ENCODE results near the gene SPN.
"Not testable (repeated sequence)": the region's sequence is repeated elsewhere in the genome, so short reads cannot be mapped to it uniquely, and the experiment has no call there.

Gene SPN

GRCh38 chr16:29638751-29639150 is 24.3 kb upstream of the SPN start:
- H3K4me1 ChIP-seq (ENCODE audit: insufficient read depth, low read length); H3K9ac ChIP-seq (ENCODE audit: low read depth, low read length); H3K9me3 ChIP-seq (ENCODE audit: control insufficient read depth, insufficient read depth, low read length); H3K36me3 ChIP-seq (ENCODE audit: insufficient read depth, low read length): not testable (repeated sequence)

- Histone ChIP-seq H3K9me3 (ENCODE audit: control insufficient read depth, insufficient read depth, low read length) (no peaks in the 10 kb centered on the region), H3K36me3 (ENCODE audit: insufficient read depth, low read length) (no peaks in the 10 kb centered on the region), H3K4me1 (ENCODE audit: insufficient read depth, low read length) (no peaks in the 10 kb centered on the region), H3K9ac (ENCODE audit: low read depth, low read length) (no peak overlapping the region)
Observed at GRCh38 chr16:29641561-29641960, 21.5 kb upstream of the SPN start.

- no peaks in the 10 kb centered on the region for H3K9me3 ChIP-seq (ENCODE audit: control insufficient read depth, insufficient read depth, low read length)
- H3K4me1 ChIP-seq (ENCODE audit: insufficient read depth, low read length), result no peaks in the 10 kb centered on the region
- no peaks in the 10 kb centered on the region for H3K36me3 ChIP-seq (ENCODE audit: insufficient read depth, low read length)
- H3K9ac ChIP-seq (ENCODE audit: low read depth, low read length), result no peak overlapping the region
Observed at GRCh38 chr16:29643596-29643995, 19.5 kb upstream of the SPN start.

- Histone ChIP-seq H3K9ac (ENCODE audit: low read depth, low read length) (no peak overlapping the region), H3K9me3 (ENCODE audit: control insufficient read depth, insufficient read depth, low read length) (no peaks in the 10 kb centered on the region), H3K4me1 (ENCODE audit: insufficient read depth, low read length) (peaks cover 1% of the 10 kb centered on the region; the same call in 1 of the 2 replicates), H3K36me3 (ENCODE audit: insufficient read depth, low read length) (no peaks in the 10 kb centered on the region)
Observed at GRCh38 chr16:29644338-29644857, 18.6 kb upstream of the SPN start.

GRCh38 chr16:29644973-29645693 is 17.9 kb upstream of the SPN start:
- H3K9me3 ChIP-seq (ENCODE audit: control insufficient read depth, insufficient read depth, low read length), result no peaks in the 10 kb centered on the region
- peaks cover 7% of the 10 kb centered on the region; the same call in 1 of the 2 replicates for H3K4me1 ChIP-seq (ENCODE audit: insufficient read depth, low read length)
- H3K36me3 ChIP-seq (ENCODE audit: insufficient read depth, low read length), result no peaks in the 10 kb centered on the region
- no peak overlapping the region for H3K9ac ChIP-seq (ENCODE audit: low read depth, low read length)

- Histone ChIP-seq H3K4me1 (ENCODE audit: insufficient read depth, low read length) (peaks cover 7% of the 10 kb centered on the region; the same call in 1 of the 2 replicates), H3K9ac (ENCODE audit: low read depth, low read length) (no peak overlapping the region), H3K9me3 (ENCODE audit: control insufficient read depth, insufficient read depth, low read length) (no peaks in the 10 kb centered on the region), H3K36me3 (ENCODE audit: insufficient read depth, low read length) (no peaks in the 10 kb centered on the region)
Observed at GRCh38 chr16:29645694-29646187, 17.3 kb upstream of the SPN start.

GRCh38 chr16:29646947-29647346 is 16.1 kb upstream of the SPN start:
- Histone ChIP-seq H3K36me3 (ENCODE audit: insufficient read depth, low read length) (no peaks in the 10 kb centered on the region), H3K4me1 (ENCODE audit: insufficient read depth, low read length) (peaks cover 7% of the 10 kb centered on the region; the same call in 1 of the 2 replicates), H3K9me3 (ENCODE audit: control insufficient read depth, insufficient read depth, low read length) (no peaks in the 10 kb centered on the region), H3K9ac (ENCODE audit: low read depth, low read length) (no peak overlapping the region)

- Histone ChIP-seq H3K9ac (ENCODE audit: low read depth, low read length) (no peak overlapping the region), H3K36me3 (ENCODE audit: insufficient read depth, low read length) (no peaks in the 10 kb centered on the region), H3K4me1 (ENCODE audit: insufficient read depth, low read length) (peaks cover 7% of the 10 kb centered on the region; the same call in 1 of the 2 replicates), H3K9me3 (ENCODE audit: control insufficient read depth, insufficient read depth, low read length) (no peaks in the 10 kb centered on the region)
Observed at GRCh38 chr16:29649588-29650494, 13.2 kb upstream of the SPN start.

GRCh38 chr16:29650771-29651170 is 12.3 kb upstream of the SPN start:
- Histone ChIP-seq H3K36me3 (ENCODE audit: insufficient read depth, low read length) (no peaks in the 10 kb centered on the region), H3K9ac (ENCODE audit: low read depth, low read length) (no peak overlapping the region), H3K9me3 (ENCODE audit: control insufficient read depth, insufficient read depth, low read length) (no peaks in the 10 kb centered on the region), H3K4me1 (ENCODE audit: insufficient read depth, low read length) (peaks cover 7% of the 10 kb centered on the region; the same call in 1 of the 2 replicates)

GRCh38 chr16:29651774-29652349 is 11.2 kb upstream of the SPN start:
- Histone ChIP-seq H3K36me3 (ENCODE audit: insufficient read depth, low read length) (no peaks in the 10 kb centered on the region), H3K9me3 (ENCODE audit: control insufficient read depth, insufficient read depth, low read length) (no peaks in the 10 kb centered on the region), H3K4me1 (ENCODE audit: insufficient read depth, low read length) (peaks cover 7% of the 10 kb centered on the region; the same call in 1 of the 2 replicates), H3K9ac (ENCODE audit: low read depth, low read length) (no peak overlapping the region)

- Histone ChIP-seq H3K9ac (ENCODE audit: low read depth, low read length) (no peak overlapping the region), H3K4me1 (ENCODE audit: insufficient read depth, low read length) (peaks cover 7% of the 10 kb centered on the region; the same call in 1 of the 2 replicates), H3K36me3 (ENCODE audit: insufficient read depth, low read length) (no peaks in the 10 kb centered on the region), H3K9me3 (ENCODE audit: control insufficient read depth, insufficient read depth, low read length) (no peaks in the 10 kb centered on the region)
Observed at GRCh38 chr16:29653471-29653870, 9.6 kb upstream of the SPN start.

- H3K36me3 ChIP-seq (ENCODE audit: insufficient read depth, low read length); H3K9me3 ChIP-seq (ENCODE audit: control insufficient read depth, insufficient read depth, low read length); H3K4me1 ChIP-seq (ENCODE audit: insufficient read depth, low read length); H3K9ac ChIP-seq (ENCODE audit: low read depth, low read length): not testable (repeated sequence)
Observed at GRCh38 chr16:29653890-29654289, 9.2 kb upstream of the SPN start.

- Histone ChIP-seq H3K36me3 (ENCODE audit: insufficient read depth, low read length) (no peaks in the 10 kb centered on the region), H3K4me1 (ENCODE audit: insufficient read depth, low read length) (no peaks in the 10 kb centered on the region)
Observed at GRCh38 chr16:29656688-29657523, 6.1 kb upstream of the SPN start.

More at GRCh38 chr16:29656688-29657523, 6.1 kb upstream of the SPN start:
- Histone ChIP-seq H3K9me3 (ENCODE audit: control insufficient read depth, insufficient read depth, low read length) (no peaks in the 10 kb centered on the region), H3K9ac (ENCODE audit: low read depth, low read length) (no peak overlapping the region)
